Measurements from ENCODE around the gene SSH3.

Gene SSH3

GRCh38 chr11:67349036-67349435, 45.7 kb downstream of the SSH3 start:
- H3K4me3 ChIP-seq (ENCODE audit: low read depth in 1 of 2, low read length in 1 of 2), result no peak overlapping the region
- no peaks in the 10 kb centered on the region for H3K9me3 ChIP-seq

GRCh38 chr11:67349457-67349856, 46.1 kb downstream of the SSH3 start:
- Histone ChIP-seq H3K27ac (peak overlapping the region; percentile 1), H3K9me3 (no peaks in the 10 kb centered on the region), H3K27me3 (no peaks in the 10 kb centered on the region), H3K4me1 (ENCODE audit: control insufficient read depth in 1 of 2, insufficient read depth in 1 of 2, low read depth in 1 of 2, low read length in 1 of 2) (peaks cover 29 to 36% of the 10 kb centered on the region in 2 experiments), H3K4me3 (ENCODE audit: low read depth in 1 of 2, low read length in 1 of 2) (no peak overlapping the region), H3K36me3 (peaks cover 11% of the 10 kb centered on the region)
- TF ChIP-seq CTCF (IDR thresholded peaks at IDR 0.05), result no peak

More at GRCh38 chr11:67349036-67349435, 45.7 kb downstream of the SSH3 start:
- Histone ChIP-seq H3K27me3 (no peaks in the 10 kb centered on the region), H3K4me1 (ENCODE audit: control insufficient read depth in 1 of 2, insufficient read depth in 1 of 2, low read depth in 1 of 2, low read length in 1 of 2) (peaks cover 24 to 32% of the 10 kb centered on the region in 2 experiments), H3K27ac (no peak overlapping the region), H3K36me3 (peaks cover 11% of the 10 kb centered on the region)
- no peak for TF ChIP-seq CTCF (IDR thresholded peaks at IDR 0.05)

GRCh38 chr11:67349928-67350465, 46.7 kb downstream of the SSH3 start:
- Histone ChIP-seq H3K4me3 (ENCODE audit: low read depth in 1 of 2, low read length in 1 of 2) (no peak overlapping the region), H3K4me1 (ENCODE audit: control insufficient read depth in 1 of 2, insufficient read depth in 1 of 2, low read depth in 1 of 2, low read length in 1 of 2) (peaks cover 34 to 41% of the 10 kb centered on the region in 2 experiments), H3K9me3 (no peaks in the 10 kb centered on the region), H3K36me3 (peaks cover 11% of the 10 kb centered on the region), H3K27ac (peak overlapping the region; percentile 1), H3K27me3 (no peaks in the 10 kb centered on the region)
- TF ChIP-seq CTCF (IDR thresholded peaks at IDR 0.05), result no peak

GRCh38 chr11:67351275-67352005, 48.1 kb downstream of the SSH3 start:
- peaks cover 40 to 45% of the 10 kb centered on the region in 2 experiments for H3K4me1 ChIP-seq (ENCODE audit: control insufficient read depth in 1 of 2, insufficient read depth in 1 of 2, low read depth in 1 of 2, low read length in 1 of 2)
- peak; percentile 92 for TF ChIP-seq CTCF (IDR thresholded peaks at IDR 0.05)
- H3K4me3 ChIP-seq (ENCODE audit: low read depth in 1 of 2, low read length in 1 of 2), result peak overlapping the region; percentile 29 to 84
- H3K27me3 ChIP-seq, result no peaks in the 10 kb centered on the region
- peak overlapping the region; percentile 100 for H3K27ac ChIP-seq
- H3K36me3 ChIP-seq, result peaks cover 11% of the 10 kb centered on the region
- H3K9me3 ChIP-seq, result no peaks in the 10 kb centered on the region

- Histone ChIP-seq H3K4me1 (ENCODE audit: control insufficient read depth in 1 of 2, insufficient read depth in 1 of 2, low read depth in 1 of 2, low read length in 1 of 2) (peaks cover 52 to 58% of the 10 kb centered on the region in 2 experiments), H3K9me3 (no peaks in the 10 kb centered on the region), H3K27ac (peak overlapping the region; percentile 100), H3K4me3 (ENCODE audit: low read depth in 1 of 2, low read length in 1 of 2) (peak overlapping the region; percentile 73 to 84), H3K27me3 (no peaks in the 10 kb centered on the region), H3K36me3 (peaks cover 11% of the 10 kb centered on the region)
- TF ChIP-seq CTCF (IDR thresholded peaks at IDR 0.05), result no peak
Observed at GRCh38 chr11:67352546-67353316, 49.4 kb downstream of the SSH3 start.

Measured in neutrophil (primary cell).